Measurements from ENCODE around the gene P4HB. TPM values are rescaled to one million over a fixed set of nuclear protein-coding genes. Genes with fewer than 3 reads are reported as not detected.
A peak's percentile ranks its signal among the peaks of the same experiment; 100 is the strongest.

P4HB gene
- total RNA-seq, 1 experiment from 2014 or later = 958 TPM

- TF ChIP-seq CTCF (IDR thresholded peaks at IDR 0.05; ENCODE audit: insufficient read depth in 1 of 2, low read depth in 1 of 2, low read length in 1 of 2, severe bottlenecking in 1 of 2, unreplicated experiment in 1 of 2) = no peak
- no peak overlapping the region; the same call in 1 of the 2 replicates for H3K4me3 ChIP-seq (ENCODE audit: low read depth, low read length)
- CTCF ChIA-PET = no interaction called here
- peaks cover 24% of the 10 kb centered on the region for H3K4me1 ChIP-seq
- Mint-ChIP-seq H3K4me3 (ENCODE audit: unreplicated experiment) (peak overlapping the region; percentile 90), H3K4me1 (ENCODE audit: low read depth, unreplicated experiment) (peaks cover 22% of the 10 kb centered on the region), H3K36me3 (ENCODE audit: insufficient read depth, unreplicated experiment) (peaks cover 21% of the 10 kb centered on the region), H3K27me3 (ENCODE audit: insufficient read depth, unreplicated experiment) (no peaks in the 10 kb centered on the region), H3K27ac (ENCODE audit: unreplicated experiment) (peak overlapping the region; percentile 82), H3K9me3 (ENCODE audit: unreplicated experiment) (no peaks in the 10 kb centered on the region)
- H3K9me3 ChIP-seq = no peaks in the 10 kb centered on the region
- intact Hi-C loops (cut with micrococcal nuclease; ENCODE audit: unreplicated experiment) = no loop called here
- DNase-seq = no peak
- BruUV-seq (replicated peaks) = no TSS peak
- H3K36me3 ChIP-seq (ENCODE audit: control insufficient read depth, insufficient read depth, low read length) = no peaks in the 10 kb centered on the region; the same call in 1 of the 2 replicates
- H3K27me3 ChIP-seq (replicated peaks; ENCODE audit: control insufficient read depth, insufficient read depth, low read length) = no peaks in the 10 kb centered on the region
- POLR2A ChIA-PET = no interaction called here
These were observed 28.8 kb downstream of the P4HB start for GRCh38 chr17:81831563-81831956.

- no peaks in the 10 kb centered on the region for H3K9me3 ChIP-seq
- H3K36me3 ChIP-seq (ENCODE audit: control insufficient read depth, insufficient read depth, low read length) = no peaks in the 10 kb centered on the region
- Mint-ChIP-seq H3K36me3 (ENCODE audit: insufficient read depth, unreplicated experiment) (peaks cover 21% of the 10 kb centered on the region), H3K27me3 (ENCODE audit: insufficient read depth, unreplicated experiment) (no peaks in the 10 kb centered on the region), H3K9me3 (ENCODE audit: unreplicated experiment) (no peaks in the 10 kb centered on the region), H3K27ac (ENCODE audit: unreplicated experiment) (peak overlapping the region; percentile 62), H3K4me3 (ENCODE audit: unreplicated experiment) (no peak overlapping the region), H3K4me1 (ENCODE audit: low read depth, unreplicated experiment) (peaks cover 22% of the 10 kb centered on the region)
- intact Hi-C loops (cut with micrococcal nuclease; ENCODE audit: unreplicated experiment) = no loop called here
- H3K4me1 ChIP-seq = peaks cover 24% of the 10 kb centered on the region
- ChIA-PET POLR2A (no interaction called here), CTCF (no interaction called here)
- DNase-seq = no peak
- no peak overlapping the region for H3K4me3 ChIP-seq (ENCODE audit: low read depth, low read length)
- BruUV-seq (replicated peaks) = no TSS peak
- no peaks in the 10 kb centered on the region for H3K27me3 ChIP-seq (replicated peaks; ENCODE audit: control insufficient read depth, insufficient read depth, low read length)
- no peak for TF ChIP-seq CTCF (IDR thresholded peaks at IDR 0.05; ENCODE audit: insufficient read depth in 1 of 2, low read depth in 1 of 2, low read length in 1 of 2, severe bottlenecking in 1 of 2, unreplicated experiment in 1 of 2)
These were observed 30.5 kb downstream of the P4HB start for GRCh38 chr17:81829858-81830257.

- CTCF ChIA-PET = no interaction called here
- no peak for DNase-seq
- Mint-ChIP-seq H3K9me3 (ENCODE audit: unreplicated experiment) (no peaks in the 10 kb centered on the region), H3K4me3 (ENCODE audit: unreplicated experiment) (no peak overlapping the region), H3K4me1 (ENCODE audit: low read depth, unreplicated experiment) (peaks cover 22% of the 10 kb centered on the region), H3K27ac (ENCODE audit: unreplicated experiment) (no peak overlapping the region), H3K36me3 (ENCODE audit: insufficient read depth, unreplicated experiment) (peaks cover 19% of the 10 kb centered on the region), H3K27me3 (ENCODE audit: insufficient read depth, unreplicated experiment) (no peaks in the 10 kb centered on the region)
- TF ChIP-seq CTCF (IDR thresholded peaks at IDR 0.05; ENCODE audit: insufficient read depth in 1 of 2, low read depth in 1 of 2, low read length in 1 of 2, severe bottlenecking in 1 of 2, unreplicated experiment in 1 of 2) = no peak
- intact Hi-C loops (cut with micrococcal nuclease; ENCODE audit: unreplicated experiment) = no loop called here
- Histone ChIP-seq H3K9me3 (no peaks in the 10 kb centered on the region), H3K4me1 (peaks cover 12% of the 10 kb centered on the region), H3K4me3 (ENCODE audit: low read depth, low read length) (no peak overlapping the region), H3K36me3 (ENCODE audit: control insufficient read depth, insufficient read depth, low read length) (no peaks in the 10 kb centered on the region), H3K27me3 (replicated peaks; ENCODE audit: control insufficient read depth, insufficient read depth, low read length) (no peaks in the 10 kb centered on the region)
- POLR2A ChIA-PET = interaction anchor here (0.6 to 1.1 kb wide), 2 partner anchors 13 to 90 kb away, joined by 3 read pairs; no protein-coding TSS in a partner anchor
- BruUV-seq (replicated peaks) = no TSS peak
These were observed 31.7 kb downstream of the P4HB start for GRCh38 chr17:81828656-81829055.

All from Caco-2 (cell line).